HepG2 (cell line): ENCODE measurements around the gene CDKN1C. TPM values are rescaled to one million over a fixed set of nuclear protein-coding genes. Genes with fewer than 3 reads are reported as not detected.

Experiments used
- ATAC-seq: fragments of 200-7000 bp; cut with Tn5 transposase; 3 replicates; pipeline ENCODE4 v1.9.1; 2020; ENCODE audit warnings: mild to moderate bottlenecking, moderate library complexity
- BruUV-seq: library from RNA; stranded (reverse); fragments of 400-500 nt; replicated peaks from 2 replicates; lab custom pipeline; 2021; lab: Mats Ljungman, UMichigan
- CTCF ChIA-PET: fragments of 300-600 bp; formaldehyde crosslinking; extraction: SDS; loops from one replicate; lab custom pipeline; 2021; ENCODE audit warnings: low total read pairs, inconsistent platforms, low intra/inter-chr PET ratio; lab: Yijun Ruan, JAX
- POLR2A ChIA-PET: fragments of 350-600 bp; sonication (Branson Sonifier 250); formaldehyde crosslinking; loops from one replicate; lab custom pipeline; 2020; ENCODE audit warnings: antibody characterized with exemption, inconsistent platforms; lab: Yijun Ruan, JAX
- DNase-seq: peaks from one replicate; pipeline ENCODE4 v3.0.0-alpha.2; 2015; ENCODE audit warnings: low spot score
- FAIRE-seq: peaks from 3 replicates; lab custom pipeline; 2011; peaks lifted over from hg19 to GRCh38; lab: Jason Lieb, UNC
- H2AFZ ChIP-seq: one replicate; pipeline ENCODE4 v1.6.1; 2011; ENCODE audit warnings: low read length, inconsistent platforms
- H3K27ac ChIP-seq: fragments of 300-600 bp; 3 replicates; pipeline ENCODE4 v1.8.0; 2011; ENCODE audit warnings: mixed run types, mild to moderate bottlenecking, mixed read lengths, low read length, inconsistent platforms; ENCODE audit not compliant: insufficient read depth; ENCODE audit errors: extremely low read length
- H3K27me3 ChIP-seq, 2 experiments: fragments of 200-600 bp in 1 of 2; 2 replicates in 1 of 2; 3 replicates in 1 of 2; pipeline versions ENCODE4 v1.6.0 to v1.8.0; 2011; ENCODE audit warnings: low read length in 2 of 2, mild to moderate bottlenecking in 2 of 2, moderate library complexity in 2 of 2, inconsistent platforms in 1 of 2; ENCODE audit not compliant: insufficient read depth in 2 of 2, control insufficient read depth in 1 of 2
- H3K36me3 ChIP-seq, 2 experiments: fragments of 200-600 bp in 1 of 2; replicated peaks in 1 of 2; 2 replicates in 1 of 2; 3 replicates in 1 of 2; pipeline versions ENCODE4 v1.5.1 to v1.8.0; 2011; ENCODE audit warnings: low read length in 2 of 2, inconsistent platforms in 1 of 2; ENCODE audit not compliant: insufficient read depth in 2 of 2, control insufficient read depth in 1 of 2
- H3K4me1 ChIP-seq: 2 replicates; pipeline ENCODE4 v1.5.1; 2012; ENCODE audit warnings: low read length, inconsistent platforms; ENCODE audit not compliant: insufficient read depth
- H3K4me2 ChIP-seq: 2 replicates; pipeline ENCODE4 v1.6.0; 2011; ENCODE audit warnings: low read depth, low read length, inconsistent platforms
- H3K4me3 ChIP-seq, 3 experiments: fragments of 200-600 bp in 1 of 3; sonication (generic), shearing (Covaris generic) in 1 of 3; replicated peaks in 1 of 3; 2 replicates each; pipeline ENCODE4 v1.5.1; 2011 to 2016; ENCODE audit warnings: low read length in 3 of 3, inconsistent platforms in 2 of 3, low read depth in 2 of 3, mild to moderate bottlenecking in 2 of 3, control low read depth in 1 of 3, mixed read lengths in 1 of 3; ENCODE audit not compliant: insufficient read depth in 1 of 3
- H3K79me2 ChIP-seq: one replicate; pipeline ENCODE4 v1.6.1; 2011; ENCODE audit warnings: low read length, inconsistent platforms; ENCODE audit not compliant: insufficient read depth
- H3K9ac ChIP-seq: 2 replicates; pipeline ENCODE4 v1.6.0; 2011; ENCODE audit warnings: mild to moderate bottlenecking, low read depth, low read length, inconsistent platforms; ENCODE audit not compliant: insufficient read depth
- H3K9me3 ChIP-seq: 2 replicates; pipeline ENCODE4 v1.5.1; 2012; ENCODE audit warnings: mild to moderate bottlenecking, low read length
- H4K20me1 ChIP-seq: 2 replicates; pipeline ENCODE4 v1.6.0; 2011; ENCODE audit warnings: inconsistent platforms, mild to moderate bottlenecking, low read length, moderate library complexity; ENCODE audit not compliant: insufficient read depth
- ARNT2 ChIP-seq: sonication (generic); formaldehyde crosslinking; IDR thresholded peaks from 2 replicates; pipeline ENCODE4 v1.8.0; 2022; ENCODE audit warnings: mild to moderate bottlenecking, low read depth, missing genetic modification reagents, moderate library complexity
- ASH2L ChIP-seq: fragments of 300-600, 200-600 bp; sonication (generic); IDR thresholded peaks from 2 replicates; pipeline ENCODE4 v1.7.0; 2017; ENCODE audit warnings: low read depth, mild to moderate bottlenecking, moderate library complexity, mixed read lengths, low read length; ENCODE audit not compliant: insufficient read length
- ETV5 ChIP-seq: IDR thresholded peaks from 2 replicates; pipeline ENCODE4 v1.6.1; 2018; ENCODE audit warnings: missing biosample characterization, missing genetic modification reagents, inconsistent platforms, borderline replicate concordance
- HMG20A ChIP-seq: IDR thresholded peaks from 2 replicates; pipeline ENCODE4 v1.6.1; 2016; ENCODE audit warnings: borderline replicate concordance
- KLF15 ChIP-seq: sonication (generic); formaldehyde crosslinking; IDR thresholded peaks from 2 replicates; pipeline ENCODE4 v1.8.1; 2023; ENCODE audit warnings: borderline replicate concordance, mild to moderate bottlenecking, inconsistent platforms, missing genetic modification reagents, mixed read lengths
- NR0B2 ChIP-seq: sonication (generic); formaldehyde crosslinking; IDR thresholded peaks from 2 replicates; pipeline ENCODE4 v1.4.0; 2020; ENCODE audit warnings: mild to moderate bottlenecking, missing genetic modification reagents
- SNRNP70 ChIP-seq: fragments of 200-400 bp; formaldehyde crosslinking; IDR thresholded peaks from 2 replicates; pipeline ENCODE4 v1.6.1; 2017; ENCODE audit warnings: mild to moderate bottlenecking, low read depth, low read length, moderate library complexity
- TCF7 ChIP-seq: sonication (generic); IDR thresholded peaks from 2 replicates; pipeline ENCODE4 v1.6.1; 2016; ENCODE audit warnings: antibody characterized with exemption, low read depth
- YY1 ChIP-seq: IDR thresholded peaks from 2 replicates; pipeline ENCODE4 v1.6.1; 2011; ENCODE audit warnings: low read length, low read depth, moderate library complexity, mild to moderate bottlenecking; ENCODE audit not compliant: insufficient read depth, insufficient replicate concordance
- ZBTB38 ChIP-seq: sonication (generic); formaldehyde crosslinking; IDR thresholded peaks from 2 replicates; pipeline ENCODE4 v1.5.1; 2020; ENCODE audit warnings: mild to moderate bottlenecking, missing genetic modification reagents
- ZNF337 ChIP-seq: sonication (generic); formaldehyde crosslinking; IDR thresholded peaks from 2 replicates; pipeline ENCODE4 v1.5.1; 2020; ENCODE audit warnings: missing genetic modification reagents, low read depth, mild to moderate bottlenecking, borderline replicate concordance
- ZNF460 ChIP-seq: sonication (generic); formaldehyde crosslinking; IDR thresholded peaks from 2 replicates; pipeline ENCODE4 v1.5.1; 2020; ENCODE audit warnings: missing genetic modification reagents, mild to moderate bottlenecking, borderline replicate concordance
- ZNF543 ChIP-seq: sonication (generic); formaldehyde crosslinking; IDR thresholded peaks from 2 replicates; pipeline ENCODE4 v1.4.0; 2020; ENCODE audit warnings: mild to moderate bottlenecking, missing genetic modification reagents
- ZNF562 ChIP-seq: sonication (generic); formaldehyde crosslinking; IDR thresholded peaks from 2 replicates; pipeline ENCODE4 v1.8.0; 2022; ENCODE audit warnings: missing genetic modification reagents, borderline replicate concordance
- ZZZ3 ChIP-seq: sonication (generic); formaldehyde crosslinking; IDR thresholded peaks from 2 replicates; pipeline ENCODE4 v1.4.0; 2020; ENCODE audit warnings: missing genetic modification reagents, mild to moderate bottlenecking, borderline replicate concordance
- WGBS: methylation state at CpG from one replicate; pipeline ENCODE4 v1.1.6; 2017; ENCODE audit warnings: low lambda C conversion rate; 5-methylcytosine and 5-hydroxymethylcytosine counted together
- in situ Hi-C: cut with HindIII; loops from 2 replicates; pipeline ENCODE4 v1.10.0; 2017; ENCODE audit warnings: low pct_unique_long_range_greater_than_20kb; ENCODE audit not compliant: extremely low pct_ligation_motif_present
- intact Hi-C: fragments of 100-400 bp; cut with micrococcal nuclease; formaldehyde crosslinking; loops from one replicate; pipeline ENCODE4 v1.10.0; 2022; ENCODE audit not compliant: unreplicated experiment
- polyA plus RNA-seq, 8 experiments: library from polyadenylated mRNA; depleted of rRNA in 3 of 8; stranded (reverse) in 7 of 8; unstranded in 1 of 8; fragments of >200 nt; fragmentation: Illumina TruSeq in 4 of 8; extraction: Trizol in 4 of 8; gene quantifications; 2 replicates each; pipeline versions ENCODE4 v1.2.1 to v1.2.3, GENCODE V29; 2011 to 2016; ENCODE audit warnings: low read depth in 4 of 8, missing spikeins in 1 of 8, mixed read lengths in 1 of 8; ENCODE audit not compliant: insufficient read depth in 1 of 8
- total RNA-seq, 5 experiments: library from RNA; depleted of rRNA; stranded (reverse); fragments of >200 nt; fragmentation: Illumina TruSeq; extraction: Trizol; gene quantifications; 2 replicates each; pipeline ENCODE4 v1.2.3, GENCODE V29; 2016; ENCODE audit warnings: low read depth in 1 of 5
- TF ChIP-seq, protein P1 (sequence below): sonication (generic); formaldehyde crosslinking; IDR thresholded peaks from 2 replicates; pipeline ENCODE4 v1.4.0; 2020; ENCODE audit warnings: missing genetic modification reagents, borderline replicate concordance
- TF ChIP-seq, protein P2 (sequence below): sonication (generic); formaldehyde crosslinking; IDR thresholded peaks from 2 replicates; pipeline ENCODE4 v1.5.0; 2020; ENCODE audit warnings: missing genetic modification reagents

Gene CDKN1C
- total and polyA plus RNA-seq, 2 of the 13 experiments (the other 11 are each of a cell fraction or from before 2014, with no cell fraction given): not detected

- H3K4me3 ChIP-seq: peak overlapping the region in 1 of 3 experiments; percentile 11; a peak in 2 of 6 replicates
- peaks cover 3 to 18% of the 10 kb centered on the region in 2 experiments; a peak in 4 of 5 replicates for H3K27me3 ChIP-seq
- no TSS peak for BruUV-seq
- DNase-seq: no peak
- H2AFZ ChIP-seq: no peak overlapping the region
- CTCF ChIA-PET: interaction anchor here (1.0 to 8.6 kb wide), 3 partner anchors 38 to 360 kb away, joined by 3 to 148 read pairs (median 11); no protein-coding TSS in a partner anchor
- H3K9me3 ChIP-seq: no peaks in the 10 kb centered on the region
- FAIRE-seq: no peak
- ATAC-seq: peak; percentile 67
- intact Hi-C loops (loop anchor here (2.0 kb wide), 1 partner anchor 464 kb away; no protein-coding TSS in a partner anchor), in situ Hi-C loops (no loop called here)
- H3K9ac ChIP-seq: no peak overlapping the region
- peak overlapping the region; percentile 41 for H3K4me2 ChIP-seq
- H3K79me2 ChIP-seq: no peaks in the 10 kb centered on the region
- no peak overlapping the region for H3K27ac ChIP-seq
- no peaks in the 10 kb centered on the region for H3K36me3 ChIP-seq
- WGBS: 24% methylated on average over 22 of the region's 34 CpGs
- no peaks in the 10 kb centered on the region for H4K20me1 ChIP-seq
- peaks cover 39% of the 10 kb centered on the region for H3K4me1 ChIP-seq
- POLR2A ChIA-PET: interaction anchor here (1.0 to 2.2 kb wide), 8 partner anchors 10 to 359 kb away, joined by 3 to 9 read pairs (median 4); partner anchors contain the start of gene KCNQ1OT1
- TF ChIP-seq NR0B2 (CRISPR knock-in tag) (no peak), TCF7 (no peak), ZNF562 (CRISPR knock-in tag) (no peak), ZBTB38 (CRISPR knock-in tag) (no peak), ARNT2 (CRISPR knock-in tag) (no peak), KLF15 (CRISPR knock-in tag) (no peak), ZNF543 (no peak), SNRNP70 (no peak), YY1 (no peak), ZNF460 (CRISPR knock-in tag) (no peak), HMG20A (CRISPR knock-in tag) (no peak), ASH2L (peak; percentile 14), ETV5 (CRISPR knock-in tag) (0 out of 2 replicates have a peak, but pooled peaks have one; percentile 9), ZZZ3 (CRISPR knock-in tag) (no peak), ZNF337 (no peak)
- TF ChIP-seq, protein P1, sequence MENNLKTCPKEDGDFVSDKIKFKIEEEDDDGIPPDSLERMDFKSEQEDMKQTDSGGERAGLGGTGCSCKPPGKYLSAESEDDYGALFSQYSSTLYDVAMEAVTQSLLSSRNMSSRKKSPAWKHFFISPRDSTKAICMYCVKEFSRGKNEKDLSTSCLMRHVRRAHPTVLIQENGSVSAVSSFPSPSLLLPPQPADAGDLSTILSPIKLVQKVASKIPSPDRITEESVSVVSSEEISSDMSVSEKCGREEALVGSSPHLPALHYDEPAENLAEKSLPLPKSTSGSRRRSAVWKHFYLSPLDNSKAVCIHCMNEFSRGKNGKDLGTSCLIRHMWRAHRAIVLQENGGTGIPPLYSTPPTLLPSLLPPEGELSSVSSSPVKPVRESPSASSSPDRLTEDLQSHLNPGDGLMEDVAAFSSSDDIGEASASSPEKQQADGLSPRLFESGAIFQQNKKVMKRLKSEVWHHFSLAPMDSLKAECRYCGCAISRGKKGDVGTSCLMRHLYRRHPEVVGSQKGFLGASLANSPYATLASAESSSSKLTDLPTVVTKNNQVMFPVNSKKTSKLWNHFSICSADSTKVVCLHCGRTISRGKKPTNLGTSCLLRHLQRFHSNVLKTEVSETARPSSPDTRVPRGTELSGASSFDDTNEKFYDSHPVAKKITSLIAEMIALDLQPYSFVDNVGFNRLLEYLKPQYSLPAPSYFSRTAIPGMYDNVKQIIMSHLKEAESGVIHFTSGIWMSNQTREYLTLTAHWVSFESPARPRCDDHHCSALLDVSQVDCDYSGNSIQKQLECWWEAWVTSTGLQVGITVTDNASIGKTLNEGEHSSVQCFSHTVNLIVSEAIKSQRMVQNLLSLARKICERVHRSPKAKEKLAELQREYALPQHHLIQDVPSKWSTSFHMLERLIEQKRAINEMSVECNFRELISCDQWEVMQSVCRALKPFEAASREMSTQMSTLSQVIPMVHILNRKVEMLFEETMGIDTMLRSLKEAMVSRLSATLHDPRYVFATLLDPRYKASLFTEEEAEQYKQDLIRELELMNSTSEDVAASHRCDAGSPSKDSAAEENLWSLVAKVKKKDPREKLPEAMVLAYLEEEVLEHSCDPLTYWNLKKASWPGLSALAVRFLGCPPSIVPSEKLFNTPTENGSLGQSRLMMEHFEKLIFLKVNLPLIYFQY (CRISPR knock-in tag): no peak
- TF ChIP-seq, protein P2, sequence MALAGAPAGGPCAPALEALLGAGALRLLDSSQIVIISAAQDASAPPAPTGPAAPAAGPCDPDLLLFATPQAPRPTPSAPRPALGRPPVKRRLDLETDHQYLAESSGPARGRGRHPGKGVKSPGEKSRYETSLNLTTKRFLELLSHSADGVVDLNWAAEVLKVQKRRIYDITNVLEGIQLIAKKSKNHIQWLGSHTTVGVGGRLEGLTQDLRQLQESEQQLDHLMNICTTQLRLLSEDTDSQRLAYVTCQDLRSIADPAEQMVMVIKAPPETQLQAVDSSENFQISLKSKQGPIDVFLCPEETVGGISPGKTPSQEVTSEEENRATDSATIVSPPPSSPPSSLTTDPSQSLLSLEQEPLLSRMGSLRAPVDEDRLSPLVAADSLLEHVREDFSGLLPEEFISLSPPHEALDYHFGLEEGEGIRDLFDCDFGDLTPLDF: no peak
These were observed 6.8 kb upstream of the CDKN1C start for GRCh38 chr11:2892215-2892966.
